Peyer's patch (tissue), 4 donors: ENCODE results near the gene EFL1. TPM values are rescaled to one million over a fixed set of nuclear protein-coding genes. Genes with fewer than 3 reads are reported as not detected.

ENCODE experiments used
- DNase-seq, 3 donors: peaks; one replicate each; pipeline ENCODE4 v3.0.0-alpha.2; 2017 to 2019
- H3K27ac ChIP-seq, 4 donors: fragments of 200-600 bp; sonication (generic); one replicate each; pipeline ENCODE4 v1.5.1; 2016 to 2019
- H3K27me3 ChIP-seq, 2 donors: fragments of 200-600 bp; sonication (generic); one replicate each; pipeline ENCODE4 v1.5.1; 2019
- H3K36me3 ChIP-seq, 3 donors: fragments of 200-600 bp; sonication (generic); one replicate each; pipeline ENCODE4 v1.5.1; 2016 to 2019
- H3K4me1 ChIP-seq, 4 donors: fragments of 200-600 bp; sonication (generic); one replicate each; pipeline ENCODE4 v1.5.1; 2016 to 2019
- H3K4me3 ChIP-seq, 4 donors: fragments of 200-600 bp; sonication (generic); 1 replicate in 3 of 4; 2 replicates in 1 of 4; pipeline ENCODE4 v1.5.1; 2016 to 2019; ENCODE audit warnings: mild to moderate bottlenecking in 1 of 4
- H3K9me3 ChIP-seq, 4 donors: fragments of 200-600 bp; sonication (generic); one replicate each; pipeline ENCODE4 v1.5.1; 2016 to 2019; ENCODE audit warnings: mild to moderate bottlenecking in 1 of 4
- CTCF ChIP-seq, 6 experiments: fragments of 450-650 bp in 4 of 6; fragments of 200-600 bp in 2 of 6; sonication (generic) in 1 of 6; IDR thresholded peaks; one replicate each; pipeline ENCODE4 v1.5.1; 2017 to 2019; ENCODE audit warnings: antibody characterized with exemption in 6 of 6, mild to moderate bottlenecking in 3 of 6, moderate library complexity in 1 of 6
- POLR2A ChIP-seq, 2 donors: fragments of 450-650 bp; IDR thresholded peaks; one replicate each; pipeline ENCODE4 v1.5.1; 2017; ENCODE audit warnings: antibody characterized with exemption in 2 of 2, mild to moderate bottlenecking in 2 of 2, moderate library complexity in 2 of 2
- total RNA-seq, 4 donors: library from RNA; depleted of rRNA; stranded (reverse); fragments of >200 nt; gene quantifications; one replicate each; pipeline ENCODE4 v1.1.0, GENCODE V29; 2016

EFL1 gene
- total RNA-seq, 4 donors from 2014 or later = 32.2 to 43.9 (median 40.0) TPM

DNA sequence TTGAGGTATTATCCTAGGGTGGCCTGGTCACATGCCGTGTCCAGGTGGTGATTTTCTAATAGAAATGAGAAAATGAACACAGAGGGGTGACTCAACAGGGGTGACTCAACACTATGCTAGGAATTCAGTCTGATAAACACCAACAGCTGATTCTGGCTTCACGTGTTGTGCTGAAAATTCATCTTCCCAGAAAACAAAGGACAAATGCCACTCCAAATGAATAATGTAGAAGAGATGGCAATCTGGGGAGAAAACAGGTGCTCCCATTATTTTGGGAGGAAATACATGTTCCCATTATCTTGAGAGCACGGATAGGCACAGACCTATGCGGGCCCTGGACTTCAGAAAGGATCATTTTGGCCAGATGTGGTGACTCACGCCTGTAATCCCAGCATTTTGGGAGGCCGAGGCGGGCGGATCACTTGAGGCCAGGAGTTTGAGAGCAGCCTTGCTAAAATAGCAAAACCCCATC is 115.5 kb downstream of the EFL1 start:
- H3K4me3 ChIP-seq = no peak overlapping the region
- no peak for DNase-seq
- H3K36me3 ChIP-seq = peaks cover 0 to 24% (median 0%) of the 10 kb centered on the region in 3 donors
- no peaks in the 10 kb centered on the region for H3K27me3 ChIP-seq
- no peaks in the 10 kb centered on the region for H3K4me1 ChIP-seq
- TF ChIP-seq CTCF (IDR thresholded peaks at IDR 0.05) = no peak
- TF ChIP-seq POLR2A (IDR thresholded peaks at IDR 0.05) = no peak
- no peaks in the 10 kb centered on the region for H3K9me3 ChIP-seq
- no peak overlapping the region for H3K27ac ChIP-seq

- DNase-seq = no peak
These were observed 116.0 kb downstream of the EFL1 start for GRCh38 chr15:82146576-82146975.

DNA sequence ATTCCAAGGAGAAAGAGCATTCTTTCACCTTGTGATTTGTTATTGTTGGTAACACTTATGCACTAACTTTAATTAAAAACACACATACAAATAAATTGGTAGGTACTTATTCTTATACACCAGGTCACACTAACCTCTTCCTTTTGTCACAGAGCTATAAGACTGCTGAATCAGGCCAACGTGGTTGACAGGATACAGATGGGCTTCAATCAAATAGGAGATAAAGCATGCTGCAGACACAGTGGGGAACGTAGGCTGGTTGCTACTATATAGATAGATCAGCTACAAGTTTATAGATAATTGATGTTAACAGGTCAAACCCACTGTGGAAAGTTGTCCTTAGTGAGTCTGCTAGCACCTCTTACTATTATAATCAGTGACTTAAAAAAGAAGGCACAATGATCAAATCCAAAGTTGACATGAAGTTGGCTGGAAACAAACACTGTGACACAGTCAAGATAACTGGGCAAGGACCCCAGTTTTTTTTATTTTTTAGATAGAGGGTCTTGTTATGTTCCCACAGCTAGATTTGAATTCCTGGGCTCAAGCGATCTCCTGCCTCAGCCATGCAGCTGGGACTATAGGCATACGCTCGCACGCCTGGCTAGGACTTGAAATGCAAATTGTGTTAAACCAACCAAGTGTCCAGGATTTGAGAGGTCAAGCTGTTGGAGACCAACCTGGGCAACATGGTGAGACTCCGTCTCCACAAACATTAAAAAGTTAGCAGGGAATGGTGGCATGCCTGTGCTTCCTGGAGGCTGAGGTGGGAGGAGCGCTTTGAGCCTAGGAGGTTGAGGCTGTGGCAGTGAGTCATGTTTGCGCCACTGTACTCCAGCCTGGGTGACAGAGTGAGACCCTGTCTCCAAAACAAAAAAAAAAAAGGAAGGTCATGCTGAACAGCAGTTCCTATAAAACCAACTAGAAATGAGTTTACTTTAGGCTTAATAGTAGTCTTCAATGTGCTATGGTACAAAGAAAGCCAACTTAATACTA is 118.8 kb downstream of the EFL1 start:
- Histone ChIP-seq H3K27ac (no peak overlapping the region), H3K9me3 (no peaks in the 10 kb centered on the region), H3K4me3 (no peak overlapping the region), H3K4me1 (no peaks in the 10 kb centered on the region), H3K27me3 (no peaks in the 10 kb centered on the region), H3K36me3 (peaks cover 0 to 14% (median 0%) of the 10 kb centered on the region in 3 donors)
- TF ChIP-seq POLR2A (IDR thresholded peaks at IDR 0.05) = no peak
- no peak for TF ChIP-seq CTCF (IDR thresholded peaks at IDR 0.05)
- no peak for DNase-seq

More at GRCh38 chr15:82146576-82146975, 116.0 kb downstream of the EFL1 start:
- Histone ChIP-seq H3K36me3 (peaks cover 0 to 21% (median 0%) of the 10 kb centered on the region in 3 donors), H3K27ac (no peak overlapping the region), H3K27me3 (no peaks in the 10 kb centered on the region), H3K4me3 (no peak overlapping the region), H3K4me1 (no peaks in the 10 kb centered on the region), H3K9me3 (no peaks in the 10 kb centered on the region)
- no peak for TF ChIP-seq CTCF (IDR thresholded peaks at IDR 0.05)
- TF ChIP-seq POLR2A (IDR thresholded peaks at IDR 0.05) = no peak

DNA sequence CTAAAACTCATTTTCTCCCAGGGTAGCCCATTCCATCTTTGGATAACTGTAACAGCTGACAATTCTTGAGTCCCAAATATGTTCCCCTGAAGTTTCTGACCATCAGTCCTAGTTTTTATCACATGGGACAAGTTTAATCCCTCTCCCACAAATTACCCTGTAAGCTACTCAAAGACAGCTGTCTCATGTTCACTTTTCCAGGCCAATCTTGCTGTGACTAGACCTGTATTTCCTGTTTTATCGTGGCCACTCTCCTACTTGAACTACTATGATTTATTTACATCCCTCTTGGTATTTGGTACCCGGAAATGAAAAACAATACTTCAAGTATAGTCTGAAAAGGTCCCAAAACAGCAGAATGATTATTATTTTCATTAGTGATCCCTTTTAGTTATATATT is 121.6 kb downstream of the EFL1 start:
- Histone ChIP-seq H3K4me1 (no peaks in the 10 kb centered on the region), H3K36me3 (peaks cover 0 to 32% (median 0%) of the 10 kb centered on the region in 3 donors), H3K4me3 (no peak overlapping the region), H3K27ac (no peak overlapping the region), H3K9me3 (no peaks in the 10 kb centered on the region), H3K27me3 (no peaks in the 10 kb centered on the region)
- no peak for TF ChIP-seq POLR2A (IDR thresholded peaks at IDR 0.05)
- TF ChIP-seq CTCF (IDR thresholded peaks at IDR 0.05) = no peak
- no peak for DNase-seq

DNA sequence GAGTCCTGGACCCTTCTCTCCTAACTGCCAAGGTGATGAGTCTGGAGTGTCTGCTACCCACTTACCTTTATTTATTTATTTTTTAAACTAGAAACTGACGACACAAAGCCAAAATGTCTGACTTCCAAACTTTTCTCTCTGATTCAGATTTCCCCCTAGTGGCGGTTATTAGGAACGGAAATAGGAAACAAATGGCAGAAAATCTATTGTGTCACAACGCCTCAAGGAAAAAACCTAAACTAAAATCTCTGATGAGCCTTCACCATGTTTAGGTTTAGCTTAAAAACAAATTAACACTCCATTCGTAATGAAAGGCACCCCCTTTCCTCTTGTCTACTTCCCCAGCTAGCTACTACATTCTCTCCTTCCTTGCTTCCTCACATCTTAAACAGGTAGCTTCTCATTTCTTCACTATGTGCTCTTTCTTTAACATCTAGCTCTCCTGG is 122.7 kb downstream of the EFL1 start:
- H3K36me3 ChIP-seq = peaks cover 0 to 36% (median 0%) of the 10 kb centered on the region in 3 donors
- H3K27me3 ChIP-seq = no peaks in the 10 kb centered on the region
- H3K4me3 ChIP-seq = no peak overlapping the region
- DNase-seq = no peak
- no peaks in the 10 kb centered on the region for H3K4me1 ChIP-seq
- no peaks in the 10 kb centered on the region for H3K9me3 ChIP-seq
- H3K27ac ChIP-seq = no peak overlapping the region
- TF ChIP-seq CTCF (IDR thresholded peaks at IDR 0.05) = peak; percentile 27 to 67 (median 55)
- no peak for TF ChIP-seq POLR2A (IDR thresholded peaks at IDR 0.05)
